Measurements from ENCODE around the gene HHLA2.

GRCh38 chr3:108380128-108380795 lies 83.9 kb downstream of the HHLA2 start:
- no peak for TF ChIP-seq POLR2A (IDR thresholded peaks at IDR 0.05; ENCODE audit: low read depth, low read length)
- TF ChIP-seq POLR2AphosphoS5 (IDR thresholded peaks at IDR 0.05; ENCODE audit: low read depth, low read length), result no peak

Data from GM12891 (cell line).